K562 (cell line): ENCODE data around the gene SPAG9. TPM values are rescaled to one million over a fixed set of nuclear protein-coding genes. Genes with fewer than 3 reads are reported as not detected.

Experiments used
- ATAC-seq: fragments of 200-7000 bp; cut with Tn5 transposase; 3 replicates; pipeline ENCODE4 v1.9.1; 2020; ENCODE audit warnings: moderate library complexity
- BruUV-seq: library from RNA; stranded (reverse); fragments of 400-500 nt; replicated peaks from 2 replicates; lab custom pipeline; 2021; lab: Mats Ljungman, UMichigan
- CTCF ChIA-PET: fragments of 300-600 bp; formaldehyde crosslinking; extraction: SDS; loops from one replicate; lab custom pipeline; 2021; ENCODE audit warnings: low intra/inter-chr PET ratio; lab: Yijun Ruan, JAX
- POLR2A ChIA-PET: fragments of 300-600, 350-650 bp; sonication (Branson Sonifier 250); formaldehyde crosslinking; extraction: SDS; loops from one replicate; lab custom pipeline; 2021; ENCODE audit warnings: antibody characterized with exemption, inconsistent platforms; lab: Yijun Ruan, JAX
- DNase-seq, 4 experiments: peaks; one replicate each; pipeline versions ENCODE4 v3.0.0 to v3.0.0-alpha.2; 2011 to 2018; ENCODE audit warnings: low spot score in 3 of 4, mixed read lengths in 3 of 4; ENCODE audit errors: extremely low read depth in 1 of 4
- FAIRE-seq: peaks from 2 replicates; lab custom pipeline; 2011; peaks lifted over from hg19 to GRCh38; lab: Jason Lieb, UNC
- H2AFZ ChIP-seq: 2 replicates; pipeline ENCODE4 v1.6.0; 2011; ENCODE audit warnings: low read depth, low read length, control low read depth, inconsistent platforms
- H3K27ac ChIP-seq: fragments of 200-600 bp; 3 replicates; pipeline ENCODE4 v1.8.0; 2011; ENCODE audit warnings: low read depth, mild to moderate bottlenecking, control low read depth, inconsistent platforms, low read length, moderate library complexity, mixed read lengths; ENCODE audit errors: extremely low read depth
- H3K27me3 ChIP-seq, 2 experiments: fragments of 300-600 bp in 1 of 2; 2 replicates in 1 of 2; 3 replicates in 1 of 2; pipeline versions ENCODE4 v1.6.0 to v1.8.0; 2011; ENCODE audit warnings: inconsistent platforms in 2 of 2, low read length in 2 of 2, mild to moderate bottlenecking in 1 of 2, mixed read lengths in 1 of 2, moderate library complexity in 1 of 2; ENCODE audit not compliant: control insufficient read depth in 2 of 2, insufficient read depth in 2 of 2
- H3K36me3 ChIP-seq: fragments of 300-600 bp; 3 replicates; pipeline ENCODE4 v1.8.0; 2011; ENCODE audit warnings: mild to moderate bottlenecking, low read length, inconsistent platforms; ENCODE audit not compliant: control insufficient read depth, insufficient read depth
- H3K4me1 ChIP-seq, 2 experiments: fragments of 200-600 bp in 1 of 2; replicated peaks in 1 of 2; 2 replicates in 1 of 2; 3 replicates in 1 of 2; pipeline versions ENCODE4 v1.5.1 to v1.8.0; 2011; ENCODE audit warnings: inconsistent platforms in 2 of 2, low read length in 2 of 2, mild to moderate bottlenecking in 1 of 2, mixed read lengths in 1 of 2, moderate library complexity in 1 of 2; ENCODE audit not compliant: control insufficient read depth in 2 of 2, insufficient read depth in 2 of 2
- H3K4me2 ChIP-seq: 2 replicates; pipeline ENCODE4 v1.6.1; 2011; ENCODE audit warnings: low read length, control low read depth, inconsistent platforms, mixed read lengths; ENCODE audit not compliant: insufficient read depth
- H3K4me3 ChIP-seq: fragments of 200-600 bp; sonication (generic), shearing (Covaris generic); 2 replicates; pipeline ENCODE4 v1.5.1; 2016; ENCODE audit warnings: control low read depth, inconsistent platforms
- H3K79me2 ChIP-seq: fragments of 200-600 bp; 3 replicates; pipeline ENCODE4 v1.8.0; 2011; ENCODE audit warnings: low read length, inconsistent platforms; ENCODE audit not compliant: control insufficient read depth, insufficient read depth
- H3K9ac ChIP-seq, 2 experiments: 2 replicates each; pipeline versions ENCODE4 v1.6.0 to v1.6.1; 2011; ENCODE audit warnings: low read depth in 2 of 2, low read length in 2 of 2, control low read depth in 1 of 2, inconsistent platforms in 1 of 2, mild to moderate bottlenecking in 1 of 2, mixed read lengths in 1 of 2; ENCODE audit not compliant: insufficient read depth in 1 of 2
- H3K9me1 ChIP-seq: one replicate; pipeline ENCODE4 v1.6.0; 2011; ENCODE audit warnings: inconsistent platforms, mild to moderate bottlenecking, low read length, moderate library complexity; ENCODE audit not compliant: control insufficient read depth, insufficient read depth
- H3K9me3 ChIP-seq: replicated peaks from 2 replicates; pipeline ENCODE4 v1.5.1; 2011; ENCODE audit warnings: low read depth, low read length, inconsistent platforms; ENCODE audit not compliant: control insufficient read depth, insufficient read depth
- H4K20me1 ChIP-seq: replicated peaks from 2 replicates; pipeline ENCODE4 v1.6.1; 2011; ENCODE audit warnings: low read length, inconsistent platforms, mixed read lengths; ENCODE audit not compliant: control insufficient read depth, insufficient read depth
- ARID3A ChIP-seq: IDR thresholded peaks from 2 replicates; pipeline ENCODE4 v1.6.1; 2012; ENCODE audit warnings: low read depth, low read length, improper control_type of control experiment, borderline replicate concordance
- ATF6 ChIP-seq: sonication (generic); formaldehyde crosslinking; IDR thresholded peaks from 2 replicates; pipeline ENCODE4 v1.4.0; 2020; ENCODE audit warnings: mild to moderate bottlenecking, missing genetic modification reagents
- FOXJ2 ChIP-seq: fragments of 200-800 bp; sonication (Bioruptor generic); IDR thresholded peaks from 2 replicates; pipeline ENCODE4 v1.6.1; 2016; ENCODE audit warnings: missing genetic modification characterization, missing compliant biosample characterization
- KAT2B ChIP-seq: IDR thresholded peaks from one replicate; pipeline ENCODE4 v1.6.1; 2012; ENCODE audit warnings: low read depth, mild to moderate bottlenecking, control low read depth, inconsistent platforms, low read length, moderate library complexity
- MCM5 ChIP-seq: fragments of 450-650 bp; IDR thresholded peaks from 2 replicates; pipeline ENCODE4 v1.6.1; 2016; ENCODE audit warnings: low read depth
- PRDM10 ChIP-seq: fragments of 450-650 bp; IDR thresholded peaks from 2 replicates; pipeline ENCODE4 v1.6.1; 2018; ENCODE audit not compliant: partially characterized antibody
- RCOR1 ChIP-seq, 2 experiments: IDR thresholded peaks; 2 replicates each; pipeline ENCODE4 v1.6.1; 2012; ENCODE audit warnings: low read depth in 2 of 2, low read length in 2 of 2, borderline replicate concordance in 1 of 2, improper control_type of control experiment in 1 of 2
- STAT6 ChIP-seq: sonication (generic); formaldehyde crosslinking; IDR thresholded peaks from 2 replicates; pipeline ENCODE4 v1.8.1; 2023; ENCODE audit warnings: mild to moderate bottlenecking, missing genetic modification reagents
- TBP ChIP-seq: optimal IDR thresholded peaks from 2 replicates; pipeline ENCODE3; 2011; ENCODE audit warnings: low read depth, low read length, improper control_type of control experiment
- ZC3H4 ChIP-seq: sonication (generic); formaldehyde crosslinking; IDR thresholded peaks from 2 replicates; pipeline ENCODE4 v1.9.0; 2021; ENCODE audit warnings: missing genetic modification reagents, borderline replicate concordance
- ZFP30 ChIP-seq: fragments of 250-450 bp; sonication (Bioruptor Pico); IDR thresholded peaks from 2 replicates; pipeline ENCODE4 v1.8.0; 2022; ENCODE audit warnings: moderate library complexity, mild to moderate bottlenecking, inconsistent platforms, borderline replicate concordance
- ZNF77 ChIP-seq: fragments of 250-450 bp; sonication (Bioruptor Pico); IDR thresholded peaks from 2 replicates; pipeline ENCODE4 v1.5.0; 2020
- WGBS: fragments of 100-300 bp; shearing (Covaris generic); methylation state at CpG from one replicate; pipeline ENCODE4 v1.1.6; 2016; ENCODE audit warnings: low coverage, mixed read lengths; ENCODE audit not compliant: insufficient coverage; ENCODE audit errors: missing lambda C conversion rate; 5-methylcytosine and 5-hydroxymethylcytosine counted together
- in situ Hi-C: fragments of 300-500 bp; cut with MboI; formaldehyde crosslinking; loops from 4 replicates; pipeline ENCODE4 v1.15.0; 2018; ENCODE audit warnings: inconsistent platforms, mixed read lengths
- intact Hi-C: fragments of 100-400 bp; cut with micrococcal nuclease; formaldehyde crosslinking; loops from 2 replicates; pipeline ENCODE4 v1.14.2; 2022
- polyA plus RNA-seq, 8 experiments: library from polyadenylated mRNA; depleted of rRNA in 4 of 8; stranded (reverse) in 5 of 8; unstranded in 3 of 8; fragments of >200 nt; fragmentation: Nextera tagmentation in 2 of 8; fragmentation: Illumina TruSeq in 1 of 8; extraction: Ambion mirVana in 2 of 8; extraction: Trizol in 1 of 8; gene quantifications; 2 replicates each; pipeline versions ENCODE4 v1.2.1 to v1.2.3, GENCODE V29; 2011 to 2014; ENCODE audit warnings: inconsistent platforms in 1 of 8, missing spikeins in 1 of 8
- total RNA-seq, 7 experiments: library from RNA; depleted of rRNA in 6 of 7; stranded (reverse); fragments of >200 nt in 6 of 7; fragmentation: Illumina TruSeq in 2 of 7; extraction: Trizol in 2 of 7; gene quantifications; 2 replicates each; pipeline versions ENCODE4 v1.2.1 to v1.2.3, GENCODE V29; 2011 to 2021; ENCODE audit warnings: low replicate concordance in 1 of 7

The SPAG9 gene
- total and polyA plus RNA-seq, 9 of the 15 experiments (the other 6 are each of a cell fraction or from before 2014, with no cell fraction given), result 12.2 to 99.2 (median 58.2) TPM

- H3K27me3 ChIP-seq, result no peaks in the 10 kb centered on the region
- ChIA-PET CTCF (interaction anchor here (0.6 kb wide), 1 partner anchor 120 kb away, joined by 8 read pairs; no protein-coding TSS in a partner anchor), POLR2A (interaction anchor here (0.8 kb wide), 1 partner anchor 62 kb away, joined by 4 read pairs; no protein-coding TSS in a partner anchor)
- peak; percentile 58 for ATAC-seq
- no peaks in the 10 kb centered on the region for H3K9me1 ChIP-seq
- no peaks in the 10 kb centered on the region for H3K79me2 ChIP-seq
- H3K9me3 ChIP-seq, result no peaks in the 10 kb centered on the region
- BruUV-seq, result no TSS peak
- H3K36me3 ChIP-seq, result peaks cover 88% of the 10 kb centered on the region
- no peak overlapping the region for H3K4me3 ChIP-seq
- no peak for FAIRE-seq
- intact Hi-C loops (no loop called here), in situ Hi-C loops (no loop called here)
- peak; percentile 17 to 39 (median 20) for DNase-seq
- no peak overlapping the region for H3K4me2 ChIP-seq
- H2AFZ ChIP-seq, result no peak overlapping the region
- H3K27ac ChIP-seq, result no peak overlapping the region
- H3K4me1 ChIP-seq, result peaks cover 0 to 28% of the 10 kb centered on the region in 2 experiments; a peak in 3 of 5 replicates
- H4K20me1 ChIP-seq, result no peaks in the 10 kb centered on the region
- 29% methylated on average over 10 of the region's 10 CpGs for WGBS
- no peak overlapping the region for H3K9ac ChIP-seq
- TF ChIP-seq TBP (no peak), RCOR1 (IDR thresholded peaks at IDR 0.05; ENCODE audit: borderline replicate concordance in 1 of 2, low read depth in 2 of 2, low read length in 2 of 2) (peak in 1 of 2 experiments; percentile 67; a peak in 1 of 4 replicates), KAT2B (no peak), ZC3H4 (CRISPR knock-in tag) (no peak), FOXJ2 (tag) (no peak), ARID3A (no peak), ATF6 (CRISPR knock-in tag) (no peak), ZNF77 (no peak), MCM5 (no peak), PRDM10 (no peak), STAT6 (CRISPR knock-in tag) (no peak), ZFP30 (CRISPR knock-in tag) (no peak)
These were observed 141.1 kb downstream of the SPAG9 start for GRCh38 chr17:50979524-50979927.
